HG03442 (cell line): ENCODE results near the gene GJD4.

Source experiments
- ATAC-seq: cut with Tn5 transposase; IDR thresholded peaks from one replicate; pipeline ENCODE4 v1.9.1; 2021; ENCODE audit warnings: mild to moderate bottlenecking, moderate library complexity; ENCODE audit not compliant: unreplicated experiment

GJD4 gene

GRCh38 chr10:35644050-35644950 lies 39.2 kb downstream of the GJD4 start:
- ATAC-seq = no peak

GRCh38 chr10:35650894-35651293 lies 45.8 kb downstream of the GJD4 start:
- ATAC-seq = no peak

- no peak for ATAC-seq
These were observed 47.7 kb downstream of the GJD4 start for GRCh38 chr10:35652824-35653223.

- ATAC-seq = no peak
These were observed 52.5 kb downstream of the GJD4 start for GRCh38 chr10:35657621-35658020.
